GM23338 (cell line): ENCODE data around the gene SKIC8. TPM values are rescaled to one million over a fixed set of nuclear protein-coding genes. Genes with fewer than 3 reads are reported as not detected.
"Not testable (repeated sequence)": the region's sequence is repeated elsewhere in the genome, so short reads cannot be mapped to it uniquely, and the experiment has no call there.

Experiments
- ATAC-seq: fragments of 200-7000 bp; cut with Tn5 transposase; 3 replicates; pipeline ENCODE4 v1.9.1; 2020
- DNase-seq: peaks from one replicate; pipeline ENCODE4 v3.0.0-alpha.2; 2015; ENCODE audit warnings: low spot score
- H2AFZ ChIP-seq: fragments of 200-600 bp; sonication (generic); 2 replicates; pipeline ENCODE4 v1.8.0; 2016; ENCODE audit warnings: antibody characterized with exemption, mild to moderate bottlenecking, moderate library complexity
- H3F3A ChIP-seq: fragments of 200-600 bp; sonication (generic); replicated peaks from 2 replicates; pipeline ENCODE4 v1.8.0; 2017; ENCODE audit warnings: antibody characterized with exemption, mixed run types, low read depth
- H3K27ac ChIP-seq: fragments of 200-600 bp; sonication (generic); 2 replicates; pipeline ENCODE4 v1.6.1; 2016; ENCODE audit warnings: low read depth
- H3K27me3 ChIP-seq: fragments of 200-600 bp; sonication (generic); 2 replicates; pipeline ENCODE4 v1.8.0; 2016; ENCODE audit warnings: mild to moderate bottlenecking, mixed run types, moderate library complexity; ENCODE audit not compliant: insufficient read depth
- H3K36me3 ChIP-seq: fragments of 200-600 bp; sonication (generic); 2 replicates; pipeline ENCODE4 v1.8.0; 2016; ENCODE audit warnings: mild to moderate bottlenecking; ENCODE audit not compliant: insufficient read depth
- H3K4me1 ChIP-seq: fragments of 200-600 bp; sonication (generic); 2 replicates; pipeline ENCODE4 v1.8.0; 2016; ENCODE audit warnings: mild to moderate bottlenecking, moderate library complexity; ENCODE audit not compliant: insufficient read depth
- H3K4me2 ChIP-seq: fragments of 200-600 bp; sonication (generic); 2 replicates; pipeline ENCODE4 v1.7.1; 2017; ENCODE audit warnings: mixed run types
- H3K4me3 ChIP-seq: fragments of 200-600 bp; sonication (generic); 2 replicates; pipeline ENCODE4 v1.6.1; 2016; ENCODE audit warnings: mixed run types
- H3K79me2 ChIP-seq: fragments of 200-600 bp; sonication (generic); replicated peaks from 2 replicates; pipeline ENCODE4 v1.8.0; 2017; ENCODE audit warnings: mild to moderate bottlenecking; ENCODE audit not compliant: insufficient read depth
- H3K9me2 ChIP-seq: fragments of 200-600 bp; sonication (generic); 2 replicates; pipeline ENCODE4 v1.8.0; 2017; ENCODE audit not compliant: insufficient read depth
- H4K20me1 ChIP-seq: fragments of 200-600 bp; sonication (generic); replicated peaks from 2 replicates; pipeline ENCODE4 v1.8.0; 2017; ENCODE audit warnings: mild to moderate bottlenecking; ENCODE audit not compliant: insufficient read depth
- H3K27ac Mint-ChIP-seq: 2 replicates; pipeline ENCODE4 v1.8.0; 2020; ENCODE audit warnings: inconsistent platforms, mild to moderate bottlenecking, moderate library complexity, mixed read lengths
- H3K27me3 Mint-ChIP-seq: 3 replicates; pipeline ENCODE4 v1.8.0; 2022; ENCODE audit warnings: low read depth, mild to moderate bottlenecking, moderate library complexity, mixed read lengths, inconsistent platforms; ENCODE audit not compliant: insufficient read depth, poor library complexity
- H3K36me3 Mint-ChIP-seq: 3 replicates; pipeline ENCODE4 v1.8.0; 2021; ENCODE audit warnings: low read depth, mild to moderate bottlenecking, inconsistent platforms, moderate library complexity, mixed read lengths
- H3K4me1 Mint-ChIP-seq: 3 replicates; pipeline ENCODE4 v1.8.0; 2020; ENCODE audit warnings: mild to moderate bottlenecking, inconsistent platforms, mixed read lengths
- H3K4me3 Mint-ChIP-seq: 3 replicates; pipeline ENCODE4 v1.8.0; 2021; ENCODE audit warnings: moderate library complexity, mild to moderate bottlenecking, inconsistent platforms, mixed read lengths
- H3K9me3 Mint-ChIP-seq: 3 replicates; pipeline ENCODE4 v1.8.0; 2020; ENCODE audit warnings: moderate library complexity, mild to moderate bottlenecking, inconsistent platforms, mixed read lengths
- CREB1 ChIP-seq: fragments of 250-450 bp; sonication (Bioruptor Pico); IDR thresholded peaks from 2 replicates; pipeline ENCODE4 v1.5.0; 2020; ENCODE audit warnings: low read depth, mild to moderate bottlenecking, moderate library complexity
- ETS1 ChIP-seq: IDR thresholded peaks from 2 replicates; pipeline ENCODE4 v1.6.1; 2016; ENCODE audit warnings: antibody characterized with exemption
- NANOG ChIP-seq: IDR thresholded peaks from 2 replicates; pipeline ENCODE4 v1.6.1; 2016; ENCODE audit warnings: antibody characterized with exemption, borderline replicate concordance
- POLR2AphosphoS5 ChIP-seq: IDR thresholded peaks from 2 replicates; pipeline ENCODE4 v1.6.1; 2016; ENCODE audit warnings: antibody characterized with exemption, low read depth
- ZNF114 ChIP-seq: fragments of 250-450 bp; sonication (Bioruptor Pico); IDR thresholded peaks from 2 replicates; pipeline ENCODE4 v1.5.0; 2020; ENCODE audit warnings: mild to moderate bottlenecking, moderate library complexity
- ZNF331 ChIP-seq: fragments of 250-450 bp; sonication (Bioruptor Pico); IDR thresholded peaks from 2 replicates; pipeline ENCODE4 v1.5.0; 2020; ENCODE audit warnings: low read depth, mild to moderate bottlenecking, moderate library complexity
- ZNF462 ChIP-seq: fragments of 250-450 bp; sonication (Bioruptor Pico); IDR thresholded peaks from 2 replicates; pipeline ENCODE4 v1.5.0; 2020; ENCODE audit warnings: mild to moderate bottlenecking, moderate library complexity
- polyA plus RNA-seq: library from polyadenylated mRNA; unstranded; fragments of >200 nt; fragmentation: Nextera tagmentation; extraction: Ambion mirVana; gene quantifications from 2 replicates; pipeline ENCODE4 v1.2.1, GENCODE V29; 2016
- total RNA-seq: library from RNA; depleted of rRNA; stranded (reverse); fragments of >200 nt; shearing (Covaris generic); gene quantifications from 2 replicates; pipeline ENCODE4 v1.2.3, GENCODE V29; 2014

SKIC8 gene
- total and polyA plus RNA-seq, 2 experiments from 2014 or later, result 59.4 to 73.8 TPM

GRCh38 chr15:78247911-78248310, 51.5 kb downstream of the SKIC8 start (continued):
- TF ChIP-seq ZNF462 (CRISPR knock-in tag) (no peak), ZNF331 (CRISPR knock-in tag) (no peak), NANOG (no peak), ETS1 (no peak), ZNF114 (CRISPR knock-in tag) (no peak), CREB1 (CRISPR knock-in tag) (no peak), POLR2AphosphoS5 (no peak)

- not testable (repeated sequence) for H3K27ac ChIP-seq, H2AFZ ChIP-seq, H3K36me3 Mint-ChIP-seq
Observed at GRCh38 chr15:78245976-78246620, 53.3 kb downstream of the SKIC8 start.

GRCh38 chr15:78245392-78245791, 54.0 kb downstream of the SKIC8 start:
- peaks cover 23% of the 10 kb centered on the region for H3K4me1 Mint-ChIP-seq
- H3K4me1 ChIP-seq, result peaks cover 25% of the 10 kb centered on the region
- not testable (repeated sequence) for H3K4me3 ChIP-seq, H3K9me2 ChIP-seq, H4K20me1 ChIP-seq, H3F3A ChIP-seq, H3K9me3 Mint-ChIP-seq, H3K4me2 ChIP-seq, H3K4me3 Mint-ChIP-seq, H3K36me3 ChIP-seq, H3K27ac ChIP-seq, H3K79me2 ChIP-seq, ATAC-seq, H3K27ac Mint-ChIP-seq, H2AFZ ChIP-seq, H3K27me3 ChIP-seq, H3K27me3 Mint-ChIP-seq, H3K36me3 Mint-ChIP-seq, DNase-seq

More at GRCh38 chr15:78245976-78246620, 53.3 kb downstream of the SKIC8 start:
- H3K79me2 ChIP-seq, H3K36me3 ChIP-seq, H3K4me3 Mint-ChIP-seq, H3K4me3 ChIP-seq, H3K27ac Mint-ChIP-seq, H3K27me3 Mint-ChIP-seq, H3K9me3 Mint-ChIP-seq, DNase-seq, ATAC-seq, H3K4me2 ChIP-seq, H3K27me3 ChIP-seq, H3F3A ChIP-seq, H3K9me2 ChIP-seq, H4K20me1 ChIP-seq: not testable (repeated sequence)
- H3K4me1 Mint-ChIP-seq, result peaks cover 20% of the 10 kb centered on the region
- H3K4me1 ChIP-seq, result peaks cover 20% of the 10 kb centered on the region
